ENCODE results near the gene FN3KRP.

DNA sequence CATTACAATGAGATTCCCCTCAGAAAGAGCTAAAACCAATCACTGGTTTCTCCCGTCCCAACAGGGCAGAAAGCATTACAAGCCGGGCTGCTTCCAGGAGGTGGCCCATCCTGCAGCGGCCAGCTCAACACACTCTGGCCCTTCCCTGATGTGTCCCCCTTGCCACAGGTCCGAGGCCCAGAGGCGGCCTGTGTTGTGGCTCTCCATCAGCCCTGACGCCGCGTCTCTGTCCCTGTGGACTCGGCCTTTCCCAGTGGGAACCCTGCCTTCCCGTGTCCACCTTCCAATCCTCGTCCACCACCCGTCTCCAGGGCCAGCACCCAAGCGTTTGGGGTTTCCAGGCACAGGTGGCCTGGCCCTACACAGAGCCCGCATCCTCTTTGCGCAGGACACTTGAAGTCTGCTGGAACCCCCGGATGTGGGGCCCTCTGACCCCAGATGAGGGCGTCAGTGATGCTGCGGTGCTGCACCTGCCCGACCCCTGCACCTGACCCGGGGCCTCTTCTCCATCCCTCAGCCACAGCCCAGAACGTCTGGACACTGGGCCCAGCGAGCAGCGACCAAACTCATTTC lies 39.1 kb upstream of the FN3KRP start:
- no peak for TF ChIP-seq CTCF (IDR thresholded peaks at IDR 0.05)
- TF ChIP-seq POLR2AphosphoS5 (IDR thresholded peaks at IDR 0.05) = no peak

All from transverse colon (tissue), 4 donors.